GM04504 (cell line): Measurements from ENCODE around the gene VTI1A.
"Not testable (repeated sequence)": the region's sequence is repeated elsewhere in the genome, so short reads cannot be mapped to it uniquely, and the experiment has no call there.

Source experiments
- DNase-seq: peaks from one replicate; pipeline ENCODE4 v3.0.0-alpha.2; 2012; ENCODE audit warnings: low read depth

The VTI1A gene

DNA sequence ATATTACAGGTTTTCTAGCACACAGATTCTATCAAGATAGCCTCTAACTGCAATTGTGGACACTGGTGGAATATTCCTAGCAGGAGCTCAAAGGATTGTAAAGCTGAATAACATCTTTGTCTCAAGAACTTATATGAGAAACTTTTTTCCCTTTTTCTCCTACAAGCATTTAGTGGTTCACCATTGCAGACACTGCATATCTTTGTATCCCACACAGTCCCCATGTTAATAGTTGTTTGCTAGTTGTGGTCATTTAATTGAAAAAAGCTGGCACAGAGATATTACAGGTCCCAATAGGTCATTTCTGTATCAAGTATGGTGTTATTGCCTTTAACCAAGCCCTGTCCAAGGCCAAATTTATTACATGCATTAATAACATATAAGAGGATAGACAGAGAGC, 276.9 kb downstream of the VTI1A start:
- DNase-seq, result no peak

DNA sequence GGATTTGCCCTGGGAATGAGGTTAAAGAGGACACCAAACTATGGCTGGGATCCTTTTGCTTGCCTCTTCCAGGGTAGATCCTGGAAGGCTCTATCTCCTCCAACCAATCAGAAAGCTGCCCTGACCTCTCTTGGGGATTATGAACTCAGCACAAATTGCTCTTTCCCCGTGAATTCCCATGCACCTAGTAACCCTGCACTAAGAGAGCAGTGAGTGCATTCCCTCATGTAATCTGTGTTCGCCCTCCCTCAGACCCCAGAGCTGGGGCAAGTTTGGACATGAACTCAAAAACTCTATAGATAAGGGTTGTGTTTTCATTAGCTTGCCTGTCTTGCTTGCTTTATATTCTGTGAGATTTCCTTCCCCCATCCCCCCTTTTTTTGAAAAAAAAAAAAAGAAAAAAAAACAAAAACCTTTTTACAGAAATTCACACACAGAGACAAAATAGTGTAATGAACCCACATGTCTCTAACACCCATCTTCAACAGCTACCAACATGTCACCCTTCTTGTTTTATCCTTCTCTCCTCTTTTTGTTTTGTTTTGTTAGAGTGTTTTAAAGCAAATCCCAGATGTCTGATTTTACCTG, 277.5 kb downstream of the VTI1A start:
- DNase-seq, result no peak

DNA sequence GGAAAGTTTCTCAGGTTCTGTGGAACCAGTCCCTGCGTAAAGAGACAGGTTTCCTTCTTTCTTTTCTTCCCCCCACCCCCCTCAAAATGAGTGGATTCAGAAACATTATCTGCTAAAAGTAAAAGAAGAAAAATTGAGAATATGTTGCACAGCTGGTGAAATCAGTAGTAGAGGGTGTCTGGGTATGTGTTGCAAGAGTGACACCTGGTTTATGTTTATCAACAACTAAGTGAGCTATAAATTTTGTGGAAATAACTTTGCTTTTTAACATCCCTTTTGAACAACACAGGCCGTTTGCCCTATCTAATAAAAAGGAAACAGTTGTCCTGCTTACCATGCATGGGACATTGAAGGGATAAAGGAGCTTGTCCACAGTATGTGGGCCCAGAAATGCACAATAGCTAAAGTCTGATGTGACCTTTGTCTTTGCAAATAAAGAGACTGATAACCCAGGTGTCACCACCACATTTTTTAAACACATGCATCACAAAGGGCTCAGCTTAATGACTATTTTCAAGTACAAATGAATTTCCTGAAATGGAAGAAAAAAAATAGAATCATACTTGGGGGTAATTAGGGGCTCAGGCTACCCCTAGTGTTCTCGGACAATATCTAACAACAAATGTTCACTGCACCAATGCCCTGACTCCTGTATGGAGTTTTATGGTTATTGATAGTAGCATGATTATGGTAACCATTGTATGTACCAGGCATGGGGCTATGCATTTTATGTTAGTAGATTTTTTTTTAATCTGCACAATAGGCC, 281.3 kb downstream of the VTI1A start:
- no peak for DNase-seq

DNA sequence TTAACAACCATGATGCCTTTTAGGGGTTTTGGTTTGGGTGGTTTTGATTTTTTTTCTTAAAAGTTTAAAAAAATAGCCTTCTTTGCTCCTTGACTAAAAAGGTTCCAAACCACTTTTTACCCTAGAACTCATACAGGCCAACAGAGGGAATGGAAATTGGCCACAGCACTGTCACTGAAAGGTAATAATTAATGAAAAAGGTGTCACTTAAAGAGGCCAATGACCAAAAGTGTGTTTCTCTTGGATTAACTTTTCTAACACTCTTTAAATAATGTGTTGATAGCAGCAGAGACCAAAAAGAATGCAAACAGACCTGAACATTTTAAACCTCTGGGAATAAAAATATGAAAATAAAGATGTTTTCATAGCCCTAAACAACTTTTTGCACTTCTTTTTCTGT, 282.0 kb downstream of the VTI1A start:
- no peak for DNase-seq

DNA sequence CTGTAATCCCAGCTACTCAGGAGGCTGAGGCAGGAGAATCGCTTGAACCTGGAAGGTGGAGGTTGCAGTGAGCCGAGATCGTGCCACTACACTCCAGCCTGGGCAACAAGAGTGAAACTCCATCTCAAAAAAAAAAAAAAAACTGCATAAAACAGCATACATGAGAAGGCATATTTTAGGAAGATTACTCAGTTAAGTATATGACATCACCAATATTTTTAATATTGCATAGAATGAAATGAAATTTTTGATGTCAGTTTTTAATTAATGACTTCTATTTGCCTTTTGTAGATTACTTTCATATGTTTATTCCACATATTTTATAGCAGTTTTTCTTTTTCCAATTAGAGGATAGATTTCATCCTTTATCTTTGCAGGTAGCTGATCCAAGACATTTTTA, 284.4 kb downstream of the VTI1A start:
- not testable (repeated sequence) for DNase-seq

DNA sequence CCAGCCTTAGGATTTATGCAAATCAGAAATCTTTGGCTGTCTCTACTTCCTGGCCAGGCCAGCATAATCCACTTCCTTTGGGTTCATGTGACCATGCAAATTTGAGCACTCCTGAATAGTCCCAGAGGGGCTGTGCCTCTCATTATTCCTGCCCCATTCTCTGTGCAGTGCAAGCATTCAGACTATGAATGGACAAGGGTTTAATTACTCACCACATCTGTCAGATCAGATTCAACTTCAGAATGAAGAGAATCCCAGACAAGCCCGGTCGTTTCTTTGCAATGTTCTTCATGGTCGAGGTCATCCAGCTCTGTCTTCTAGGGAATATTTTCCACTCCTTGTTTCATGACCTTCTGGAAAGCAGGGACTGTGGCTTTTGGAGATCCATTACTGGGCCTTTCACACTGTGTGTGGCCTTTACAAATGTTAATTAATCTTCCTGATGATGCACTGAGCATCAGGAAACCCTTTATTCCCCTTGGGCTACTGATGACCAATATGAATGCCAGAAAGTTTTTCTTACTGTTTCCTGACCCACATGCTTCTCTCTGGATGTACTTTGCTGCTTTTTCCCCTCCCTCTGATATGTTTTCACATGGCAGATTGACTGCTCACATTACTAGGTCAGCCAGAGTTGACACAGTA, 285.4 kb downstream of the VTI1A start:
- no peak for DNase-seq

DNA sequence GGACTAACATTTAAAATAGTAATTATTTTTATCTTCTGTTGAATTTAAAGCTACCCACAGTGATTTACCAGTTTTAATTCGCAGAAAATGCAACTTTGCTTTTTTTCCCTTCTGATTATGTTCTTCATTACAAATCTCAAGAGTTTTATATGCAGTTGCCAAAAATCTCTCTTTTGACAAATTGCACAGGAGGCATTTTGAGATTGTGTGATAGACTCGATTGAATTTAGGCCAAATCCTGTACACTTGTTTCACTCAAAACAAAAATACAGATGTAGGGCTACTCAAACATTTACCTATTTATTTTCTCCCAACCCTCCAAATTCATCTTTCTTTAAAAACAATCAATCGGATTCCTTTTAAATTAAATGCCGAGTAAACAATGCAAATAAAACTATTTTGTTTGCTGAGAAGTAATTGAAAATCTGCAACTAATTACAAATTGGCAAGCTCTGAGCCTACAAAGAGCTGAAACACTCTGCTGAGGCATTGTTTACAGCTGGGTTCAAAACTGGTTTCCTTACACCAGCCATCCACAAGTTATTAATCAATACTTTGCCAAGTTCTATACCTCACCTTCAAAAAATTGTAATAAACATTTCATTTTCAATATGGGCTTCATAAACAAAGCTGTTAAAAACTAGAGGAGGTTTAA, 288.2 kb downstream of the VTI1A start:
- DNase-seq, result no peak

DNA sequence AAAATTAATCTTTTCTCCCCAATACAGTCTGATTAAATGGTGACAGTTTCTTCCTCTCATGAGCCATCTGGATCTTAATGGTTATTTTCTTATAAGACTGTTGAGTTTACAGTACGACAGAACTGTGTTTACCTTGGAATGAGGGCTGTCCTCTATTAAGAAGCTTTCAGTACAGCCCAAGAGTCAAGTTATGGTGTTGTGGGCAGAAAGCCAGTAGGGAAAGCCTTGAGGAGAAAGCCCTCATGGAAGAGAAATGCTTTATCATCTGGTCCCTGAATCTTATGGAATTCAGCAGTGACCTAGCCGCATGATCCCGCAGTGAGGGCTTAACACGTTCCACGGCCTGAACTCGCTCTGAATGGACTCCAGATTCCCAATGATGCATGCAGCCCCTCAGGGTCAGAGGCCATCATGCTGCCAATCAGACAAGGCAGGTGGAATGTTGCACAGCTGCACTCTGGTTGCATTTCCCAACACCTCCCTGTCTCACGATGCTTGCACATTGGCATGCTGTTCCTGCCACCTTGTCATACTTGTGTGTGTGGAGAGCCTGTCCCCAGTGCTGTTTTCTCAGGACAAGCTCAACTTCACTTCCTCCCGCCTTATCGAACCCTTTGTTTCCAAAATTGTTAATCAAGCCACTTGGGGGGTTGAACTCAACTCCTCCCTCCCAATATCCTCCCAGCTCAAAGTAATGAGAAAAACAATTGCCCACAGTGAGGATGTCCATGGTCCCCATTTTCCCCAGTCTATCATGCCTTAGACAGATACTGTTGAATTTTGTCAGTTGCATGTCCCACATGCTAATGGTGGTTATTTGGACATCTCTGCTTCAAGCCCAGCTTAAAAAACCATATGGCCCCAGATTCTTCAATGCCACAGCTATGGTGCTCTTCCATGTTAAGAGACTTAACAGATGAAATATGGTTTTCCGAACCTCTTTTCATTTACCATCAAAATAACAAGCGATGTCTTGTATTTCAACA, 291.9 kb downstream of the VTI1A start:
- no peak for DNase-seq

DNA sequence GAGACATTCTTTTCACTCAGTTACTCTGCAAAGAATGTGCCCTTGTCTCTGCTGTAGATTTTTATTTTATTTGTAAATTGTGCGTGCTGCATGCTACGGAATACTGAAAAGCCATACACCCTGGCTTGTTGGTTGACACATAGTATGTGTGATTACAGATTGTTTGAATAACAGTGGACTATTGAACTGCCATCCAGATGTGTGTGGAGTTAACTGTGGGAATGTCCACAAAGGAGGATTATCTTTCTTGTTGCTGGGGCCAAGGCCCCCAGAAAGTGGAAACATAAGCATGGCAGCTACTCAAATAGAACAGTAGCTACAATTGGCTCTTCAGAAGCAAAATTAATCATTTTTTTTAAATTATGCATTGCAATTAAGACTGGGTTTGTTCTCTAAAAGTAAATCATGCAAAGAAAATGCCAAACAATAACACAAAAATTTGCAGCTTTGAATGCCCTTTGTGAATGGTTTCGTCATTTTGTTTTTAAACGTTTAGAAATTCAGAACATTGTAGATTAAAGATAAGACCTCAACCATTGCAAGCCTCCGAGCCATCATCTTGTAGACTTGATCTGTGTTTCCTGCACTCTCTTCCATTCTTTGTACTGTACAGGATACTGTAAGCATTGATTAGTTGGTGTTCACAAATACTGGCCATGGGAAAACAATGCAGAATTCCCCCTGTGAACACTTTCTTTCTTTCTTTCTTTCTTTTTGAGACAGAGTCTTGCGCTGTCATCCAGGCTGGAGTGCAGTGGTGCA, 292.8 kb downstream of the VTI1A start:
- DNase-seq, result no peak

DNA sequence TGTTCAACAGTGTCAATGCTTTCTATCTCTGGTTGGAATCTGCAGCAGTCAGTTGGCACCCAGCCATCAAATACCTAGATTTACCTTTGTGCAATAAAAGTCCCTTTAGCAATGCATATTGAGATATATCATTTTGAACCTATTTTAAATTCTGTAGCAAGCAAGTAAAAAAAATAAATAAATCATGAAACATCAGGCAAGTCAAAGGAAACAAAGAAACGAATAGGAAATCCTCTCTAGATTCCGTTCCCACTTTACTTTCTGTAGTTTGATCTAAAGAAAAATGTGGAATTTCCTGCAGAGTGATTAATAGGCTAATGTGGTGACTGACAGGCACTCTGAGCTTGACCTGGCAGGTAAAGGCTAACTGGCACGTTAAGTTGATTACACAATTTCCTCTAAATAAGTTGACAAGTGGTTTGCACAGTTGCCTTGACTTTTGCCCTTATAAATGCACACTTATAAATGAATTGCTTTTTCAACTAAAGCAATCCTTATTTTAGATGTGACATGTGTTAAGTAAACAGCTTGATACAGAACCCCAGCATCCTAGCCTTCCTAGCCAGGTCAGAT, 294.9 kb downstream of the VTI1A start:
- no peak for DNase-seq

DNA sequence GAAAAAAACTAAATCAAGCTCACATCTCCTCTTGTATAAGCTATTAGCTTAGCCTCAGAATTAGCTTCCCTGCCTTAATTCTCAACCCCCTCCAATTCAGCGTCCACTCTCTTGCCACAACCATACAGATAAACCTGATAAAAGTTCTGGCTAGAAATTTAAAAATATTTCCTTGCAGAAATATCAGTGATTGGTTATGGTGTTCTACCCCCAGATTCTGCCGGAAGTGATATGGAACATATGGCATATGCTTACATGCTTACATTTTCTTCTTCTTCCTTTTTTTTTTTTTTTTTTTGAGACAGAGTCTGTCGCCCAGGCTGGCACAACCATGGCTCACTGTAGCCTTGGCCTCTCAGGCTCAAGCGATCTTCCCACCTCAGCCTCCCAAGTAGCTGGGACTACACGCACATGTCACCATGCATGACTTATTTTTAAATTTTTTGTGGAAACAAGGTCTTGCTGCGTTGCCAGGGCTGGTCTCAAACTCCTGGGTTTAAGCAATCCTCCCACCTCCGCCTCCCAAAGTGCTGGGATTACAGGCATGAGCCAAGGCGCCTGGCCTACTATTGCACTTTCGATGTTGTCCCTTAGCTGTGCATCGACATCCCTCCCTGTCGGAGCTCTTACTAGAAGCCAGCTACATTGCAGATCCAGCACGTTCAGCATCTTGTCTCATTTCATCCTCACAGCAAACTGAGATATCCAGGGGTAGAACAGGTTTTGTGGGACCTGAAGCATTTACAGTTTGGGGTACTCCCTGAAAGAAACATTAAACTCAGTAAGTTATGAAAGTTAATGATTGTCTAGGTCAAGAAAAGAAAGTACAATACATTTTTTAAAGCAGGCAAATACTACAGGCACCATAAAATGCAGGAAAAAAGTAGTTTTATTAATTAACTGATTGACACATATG, 297.4 kb downstream of the VTI1A start:
- DNase-seq, result no peak

DNA sequence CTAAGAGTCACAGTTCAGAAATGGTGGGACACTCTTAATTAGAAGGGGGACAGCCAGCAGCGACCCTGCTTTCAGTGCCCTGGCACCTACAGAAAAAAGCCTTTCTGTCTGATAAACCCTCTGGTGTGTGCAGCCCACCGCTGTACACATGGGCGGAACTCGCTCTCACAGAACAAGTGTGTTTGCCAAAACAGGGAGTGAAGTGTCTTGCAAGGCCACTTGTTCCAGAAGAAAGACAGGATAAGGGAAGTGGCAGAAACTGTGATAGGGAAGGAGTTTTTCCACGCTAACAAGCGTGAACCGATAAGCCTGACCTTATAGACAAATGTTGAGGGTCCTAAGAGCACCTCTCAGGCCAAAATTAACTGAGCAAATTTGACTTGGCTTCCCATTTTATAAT, 299.3 kb downstream of the VTI1A start:
- DNase-seq, result no peak

DNA sequence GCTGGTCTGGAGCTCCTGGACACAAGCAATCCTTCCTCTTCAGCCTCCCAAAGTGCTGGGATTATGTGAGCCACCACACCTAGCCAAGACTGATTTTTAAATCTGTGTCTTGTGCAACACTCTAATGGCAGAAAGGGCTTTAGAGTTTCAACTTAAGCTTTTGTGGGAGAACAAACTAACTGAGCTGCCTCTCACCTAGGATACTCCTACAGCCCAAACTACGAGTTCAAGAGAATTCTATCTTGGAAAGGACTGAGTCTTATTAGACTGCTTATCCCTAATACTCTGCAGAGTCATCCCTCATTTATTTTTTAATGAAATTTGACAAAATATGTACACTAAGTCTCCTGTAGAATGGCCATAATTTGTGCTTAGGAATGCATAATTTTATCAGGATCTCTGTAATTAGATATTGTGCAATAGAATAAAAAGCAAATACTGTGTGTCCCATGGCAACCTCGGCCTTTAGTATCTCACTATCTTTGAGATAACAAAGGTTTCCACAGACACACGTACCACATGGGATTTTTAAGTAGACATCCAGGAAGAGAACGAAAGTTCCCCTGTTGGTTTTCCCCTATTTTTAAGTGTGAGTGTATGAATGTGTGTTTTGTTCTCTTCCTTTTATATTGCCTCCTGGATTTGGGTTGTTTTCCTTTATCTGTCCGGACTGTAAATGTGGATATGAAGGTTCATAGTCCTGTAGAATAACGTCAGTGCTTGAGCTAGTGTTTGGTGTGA, 303.6 kb downstream of the VTI1A start:
- no peak for DNase-seq

DNA sequence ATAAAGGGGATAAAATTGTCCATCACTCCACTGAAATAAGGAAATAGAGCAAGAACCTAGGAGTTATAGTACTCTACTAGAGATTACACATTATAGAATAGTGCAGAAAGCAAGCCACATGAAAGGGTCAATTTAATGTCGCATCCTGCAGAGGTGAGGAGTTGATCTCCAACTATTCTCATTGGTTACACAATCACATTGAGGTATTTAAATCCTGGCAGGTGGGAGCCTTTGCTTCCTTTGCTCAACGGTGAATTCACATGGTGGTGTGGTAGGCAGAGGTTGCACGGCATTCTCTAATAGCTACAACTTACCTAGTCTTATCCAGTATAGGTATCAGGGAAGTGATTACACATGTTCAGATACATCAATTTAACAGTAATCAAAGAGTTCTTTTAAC, 304.6 kb downstream of the VTI1A start:
- DNase-seq, result no peak

DNA sequence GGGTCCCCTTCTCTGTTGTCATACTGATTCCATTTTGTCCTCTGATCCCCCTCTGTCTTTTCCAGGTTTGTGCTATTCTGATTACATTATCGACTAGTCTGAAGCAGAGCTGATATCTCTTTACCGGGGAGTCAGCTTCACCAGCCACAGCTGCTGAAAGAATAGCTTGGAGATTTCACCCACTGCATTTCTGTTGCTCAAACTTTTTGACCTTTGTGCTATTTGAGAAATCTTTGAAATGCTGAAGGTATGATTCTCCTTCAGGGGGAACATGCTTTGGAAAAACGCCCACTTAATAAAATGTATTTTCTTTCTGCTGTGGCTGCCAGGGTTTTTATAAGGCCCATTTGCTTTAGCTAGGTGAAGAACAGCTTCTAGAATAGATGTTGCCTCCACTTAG, 305.3 kb downstream of the VTI1A start:
- DNase-seq, result no peak

DNA sequence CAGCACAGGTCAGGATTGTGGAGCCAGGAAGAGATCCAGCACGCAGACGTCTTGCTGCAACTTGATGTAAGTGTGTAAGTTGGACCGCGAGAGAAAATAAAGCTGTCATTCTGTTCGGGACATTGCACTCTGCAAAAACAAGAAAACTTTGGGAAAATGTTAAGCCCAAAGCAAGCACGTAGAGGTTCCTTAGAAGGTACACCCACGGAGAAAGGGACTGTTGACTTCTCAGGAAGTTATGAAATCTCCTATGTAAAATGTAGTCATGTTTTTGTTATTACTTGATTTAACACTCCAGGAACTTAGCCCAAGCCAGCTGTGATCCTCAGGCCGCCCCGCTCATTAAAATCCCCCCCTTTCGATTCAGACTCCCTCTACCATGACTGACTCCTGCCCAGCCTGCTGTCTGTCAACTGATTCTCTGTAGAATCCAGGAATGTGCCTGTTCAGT, 307.0 kb downstream of the VTI1A start:
- DNase-seq, result no peak

DNA sequence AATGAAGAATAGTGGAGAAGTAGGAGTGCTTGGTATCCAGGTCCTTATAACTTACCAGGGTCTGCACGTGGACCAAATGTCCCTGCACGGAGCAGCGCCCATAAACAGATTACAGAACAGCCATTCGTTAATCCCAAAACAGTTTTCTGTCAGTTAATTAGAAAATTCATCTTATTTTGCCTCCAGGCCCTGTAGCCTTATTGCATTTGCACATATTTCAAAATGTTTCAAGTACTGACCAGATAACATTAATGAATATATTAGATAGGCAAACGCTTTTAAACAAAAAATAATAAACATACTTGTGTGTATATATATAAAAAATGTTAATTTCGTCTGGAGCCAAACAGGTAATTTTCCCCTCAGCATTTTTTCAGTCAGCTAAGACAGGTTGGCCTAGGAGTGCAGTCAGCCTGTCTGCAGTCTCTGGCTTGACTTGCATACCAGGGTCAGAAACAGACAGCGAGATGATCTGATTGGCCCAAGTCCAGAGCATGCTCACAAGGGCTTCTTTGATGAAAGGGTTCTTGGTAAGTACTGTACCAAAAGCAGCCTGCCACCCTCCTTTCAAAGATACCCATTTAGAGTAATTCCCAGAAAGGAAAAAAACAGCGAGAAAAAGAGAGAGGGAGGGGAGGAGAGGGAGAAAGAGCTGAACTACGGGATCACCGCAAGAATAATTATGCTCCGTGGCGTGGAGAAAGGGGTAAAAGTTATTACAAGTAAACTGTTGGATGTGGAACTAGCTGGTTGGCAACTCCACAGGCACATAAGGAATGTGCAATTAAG, 308.6 kb downstream of the VTI1A start:
- DNase-seq, result no peak

DNA sequence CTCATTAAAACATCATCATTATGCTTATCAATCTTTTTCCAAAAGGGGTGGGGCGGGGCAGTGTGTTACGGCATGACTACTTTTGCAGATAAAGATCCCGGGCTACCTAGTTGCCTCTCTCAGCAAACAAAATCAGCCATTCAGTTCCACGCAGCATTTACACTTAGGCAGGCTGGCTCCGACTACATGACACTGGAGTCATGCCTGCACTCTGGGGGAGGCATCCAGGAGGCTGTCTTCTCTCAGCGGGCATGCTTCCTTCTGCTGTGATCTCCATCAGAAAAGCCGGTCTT, 309.2 kb downstream of the VTI1A start:
- DNase-seq, result no peak
